GM12878 (cell line): ENCODE results near the gene CSRNP2. TPM values are rescaled to one million over a fixed set of nuclear protein-coding genes. Genes with fewer than 3 reads are reported as not detected.

Source experiments
- CREM ChIP-seq: IDR thresholded peaks from 2 replicates; pipeline ENCODE4 v1.6.1; 2014; ENCODE audit warnings: antibody characterized with exemption, low read depth
- EP300 ChIP-seq, 2 experiments: fragments of 150-350 bp in 1 of 2; IDR thresholded peaks; 2 replicates each; pipeline ENCODE4 v1.6.1; 2011 to 2012; ENCODE audit warnings: low read depth in 2 of 2, low read length in 2 of 2, borderline replicate concordance in 1 of 2, improper control_type of control experiment in 1 of 2, inconsistent platforms in 1 of 2; ENCODE audit not compliant: control insufficient read depth in 1 of 2
- ESRRA ChIP-seq: IDR thresholded peaks from 2 replicates; pipeline ENCODE4 v1.6.1; 2012; ENCODE audit warnings: mild to moderate bottlenecking, low read length, improper control_type of control experiment
- ETV6 ChIP-seq, 2 experiments: fragments of 450-650 bp in 1 of 2; IDR thresholded peaks in 1 of 2; conservative IDR thresholded peaks in 1 of 2; 2 replicates each; pipeline ENCODE4 v1.6.1; 2014; ENCODE audit warnings: antibody characterized with exemption in 1 of 2, borderline replicate concordance in 1 of 2, low read depth in 1 of 2, mild to moderate bottlenecking in 1 of 2, moderate library complexity in 1 of 2
- KLF5 ChIP-seq: fragments of 450-650 bp; IDR thresholded peaks from 2 replicates; pipeline ENCODE4 v1.6.1; 2014; ENCODE audit warnings: mild to moderate bottlenecking; ENCODE audit not compliant: partially characterized antibody
- MTA3 ChIP-seq: IDR thresholded peaks from 2 replicates; pipeline ENCODE4 v1.6.1; 2012; ENCODE audit warnings: low read length, inconsistent platforms, borderline replicate concordance
- NFYA ChIP-seq: IDR thresholded peaks from 2 replicates; pipeline ENCODE4 v1.6.1; 2011; ENCODE audit warnings: low read depth, mild to moderate bottlenecking, low read length, improper control_type of control experiment, borderline replicate concordance
- NKRF ChIP-seq: fragments of 450-650 bp; conservative IDR thresholded peaks from 2 replicates; pipeline ENCODE4 v1.6.1; 2017; ENCODE audit warnings: mild to moderate bottlenecking, moderate library complexity
- SREBF1 ChIP-seq: IDR thresholded peaks from 2 replicates; pipeline ENCODE4 v1.6.1; 2012; ENCODE audit warnings: mild to moderate bottlenecking, low read length
- SUPT20H ChIP-seq: IDR thresholded peaks from 2 replicates; pipeline ENCODE4 v1.6.1; 2011; ENCODE audit warnings: low read depth, mild to moderate bottlenecking, low read length, moderate library complexity, borderline replicate concordance; ENCODE audit not compliant: control insufficient read depth
- USF2 ChIP-seq: IDR thresholded peaks from 2 replicates; pipeline ENCODE4 v1.6.1; 2011; ENCODE audit warnings: low read depth, low read length, improper control_type of control experiment, borderline replicate concordance
- ZNF217 ChIP-seq: fragments of 450-650 bp; IDR thresholded peaks from 2 replicates; pipeline ENCODE4 v1.6.1; 2017; ENCODE audit warnings: antibody characterized with exemption, mild to moderate bottlenecking
- ZNF24 ChIP-seq: fragments of 450-650 bp; IDR thresholded peaks from 2 replicates; pipeline ENCODE4 v1.6.1; 2017; ENCODE audit warnings: antibody characterized with exemption, mild to moderate bottlenecking
- ZNF622 ChIP-seq: fragments of 450-650 bp; IDR thresholded peaks from 2 replicates; pipeline ENCODE4 v1.6.1; 2017; ENCODE audit warnings: mild to moderate bottlenecking, inconsistent platforms
- ZNF687 ChIP-seq: fragments of 450-650 bp; IDR thresholded peaks from 2 replicates; pipeline ENCODE4 v1.6.1; 2017; ENCODE audit warnings: mild to moderate bottlenecking, moderate library complexity
- polyA plus RNA-seq, 11 experiments: library from polyadenylated mRNA; depleted of rRNA in 4 of 11; unstranded in 6 of 11; stranded (reverse) in 5 of 11; fragments of >200 nt; fragmentation: Nextera tagmentation in 4 of 11; fragmentation: Illumina TruSeq in 1 of 11; extraction: Ambion mirVana in 4 of 11; extraction: Trizol in 1 of 11; gene quantifications; 1 replicate in 1 of 11; 2 replicates in 10 of 11; pipeline versions ENCODE4 v1.2.1 to v1.2.3, GENCODE V29; 2011 to 2016; ENCODE audit warnings: inconsistent platforms in 2 of 11, missing spikeins in 2 of 11, low read depth in 1 of 11
- total RNA-seq, 4 experiments: library from RNA; depleted of rRNA in 3 of 4; stranded (reverse); fragments of >200 nt in 3 of 4; fragmentation: Illumina TruSeq in 1 of 4; extraction: Trizol in 1 of 4; gene quantifications; 2 replicates each; pipeline versions ENCODE4 v1.2.1 to v1.2.3, GENCODE V29; 2013 to 2021
- TF ChIP-seq, protein P1 (sequence below): fragments of 150-350 bp; IDR thresholded peaks from 2 replicates; pipeline ENCODE4 v1.6.1; 2014; ENCODE audit warnings: mild to moderate bottlenecking, low read depth, low read length

The CSRNP2 gene
- total and polyA plus RNA-seq, 10 of the 15 experiments (the other 5 are each of a cell fraction or from before 2014, with no cell fraction given): 1.2 to 12.1 (median 6.3) TPM

- no peak for TF ChIP-seq USF2
- TF ChIP-seq, protein P1, sequence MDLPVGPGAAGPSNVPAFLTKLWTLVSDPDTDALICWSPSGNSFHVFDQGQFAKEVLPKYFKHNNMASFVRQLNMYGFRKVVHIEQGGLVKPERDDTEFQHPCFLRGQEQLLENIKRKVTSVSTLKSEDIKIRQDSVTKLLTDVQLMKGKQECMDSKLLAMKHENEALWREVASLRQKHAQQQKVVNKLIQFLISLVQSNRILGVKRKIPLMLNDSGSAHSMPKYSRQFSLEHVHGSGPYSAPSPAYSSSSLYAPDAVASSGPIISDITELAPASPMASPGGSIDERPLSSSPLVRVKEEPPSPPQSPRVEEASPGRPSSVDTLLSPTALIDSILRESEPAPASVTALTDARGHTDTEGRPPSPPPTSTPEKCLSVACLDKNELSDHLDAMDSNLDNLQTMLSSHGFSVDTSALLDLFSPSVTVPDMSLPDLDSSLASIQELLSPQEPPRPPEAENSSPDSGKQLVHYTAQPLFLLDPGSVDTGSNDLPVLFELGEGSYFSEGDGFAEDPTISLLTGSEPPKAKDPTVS: no peak
- TF ChIP-seq EP300 (IDR thresholded peaks at IDR 0.05; ENCODE audit: borderline replicate concordance in 1 of 2, control insufficient read depth in 1 of 2, low read depth in 2 of 2, low read length in 2 of 2): no peak
- no peak; the same call in 1 of the 2 replicates for TF ChIP-seq NFYA
- TF ChIP-seq ZNF24: no peak
- 0 out of 2 replicates have a peak, but pooled peaks have one; percentile 40 for TF ChIP-seq ESRRA
- no peak for TF ChIP-seq ETV6 (conservative IDR thresholded peaks at IDR 0.05 in 1 of 2, IDR thresholded peaks at IDR 0.05 in 1 of 2; ENCODE audit: borderline replicate concordance in 1 of 2, low read depth in 1 of 2)
- TF ChIP-seq ZNF622: no peak
- no peak; the same call in 1 of the 2 replicates for TF ChIP-seq MTA3
- peak; percentile 60 for TF ChIP-seq KLF5
- TF ChIP-seq SUPT20H: no peak
- TF ChIP-seq CREM: peak; percentile 4
- TF ChIP-seq ZNF687: peak; percentile 92
- TF ChIP-seq SREBF1: no peak
- peak; percentile 94 for TF ChIP-seq NKRF
- TF ChIP-seq ZNF217: no peak
These were observed 35.5 kb downstream of the CSRNP2 start, which contains the start of gene LETMD1 (continued) for GRCh38 chr12:51047655-51048540.
